ENCODE data around the gene AKT3. TPM values are rescaled to one million over a fixed set of nuclear protein-coding genes. Genes with fewer than 3 reads are reported as not detected.
A peak's percentile ranks its signal among the peaks of the same experiment; 100 is the strongest.

AKT3 gene
- total and polyA plus RNA-seq, 3 donors from 2014 or later, result 32.3 to 70.9 (median 61.8) TPM

- no peaks in the 10 kb centered on the region for H3K27me3 ChIP-seq
- H3K4me1 ChIP-seq, result peaks cover 14% of the 10 kb centered on the region
- WGBS, 2 donors, result 94 to 97% methylated on average over 2 of the region's 2 CpGs
- no peak for DNase-seq
- H3K4me3 ChIP-seq, result no peak overlapping the region
- intact Hi-C loops (cut with DNase I; ENCODE audit: low total_unique reads), result no loop called here
- H3K27ac ChIP-seq, result no peak overlapping the region
- TF ChIP-seq CTCF (IDR thresholded peaks at IDR 0.05) (no peak), POLR2A (IDR thresholded peaks at IDR 0.05) (no peak)
- no peaks in the 10 kb centered on the region for H3K36me3 ChIP-seq (ENCODE audit: low read depth, missing control alignments)
- H3K9me3 ChIP-seq, result no peaks in the 10 kb centered on the region
Measured at GRCh38 chr1:243845888-243846287, 4.2 kb downstream of the AKT3 start.

GRCh38 chr1:243844186-243844585 is 5.9 kb downstream of the AKT3 start:
- Histone ChIP-seq H3K27ac (no peak overlapping the region), H3K4me1 (peaks cover 14% of the 10 kb centered on the region), H3K4me3 (no peak overlapping the region), H3K9me3 (no peaks in the 10 kb centered on the region), H3K36me3 (ENCODE audit: low read depth, missing control alignments) (no peaks in the 10 kb centered on the region), H3K27me3 (no peaks in the 10 kb centered on the region)
- DNase-seq, result no peak
- TF ChIP-seq POLR2A (IDR thresholded peaks at IDR 0.05), result no peak
- TF ChIP-seq CTCF (IDR thresholded peaks at IDR 0.05), result no peak
- 95 to 97% methylated on average over 1 of the region's 1 CpG for WGBS, 2 donors
- intact Hi-C loops (cut with DNase I; ENCODE audit: low total_unique reads), result no loop called here

- WGBS, 2 donors, result 71 to 75% methylated on average over 4 of the region's 4 CpGs
- H3K27ac ChIP-seq, result peak overlapping the region in 1 of 2 donors; percentile 8
Measured at GRCh38 chr1:243842978-243843511, 7.0 kb downstream of the AKT3 start.

GRCh38 chr1:243842161-243842560 is 7.9 kb downstream of the AKT3 start:
- TF ChIP-seq CTCF (IDR thresholded peaks at IDR 0.05), result no peak
- no peak for TF ChIP-seq POLR2A (IDR thresholded peaks at IDR 0.05)
- Histone ChIP-seq H3K4me3 (no peak overlapping the region), H3K27me3 (no peaks in the 10 kb centered on the region), H3K27ac (peak overlapping the region in 1 of 2 donors; percentile 8), H3K36me3 (ENCODE audit: low read depth, missing control alignments) (no peaks in the 10 kb centered on the region), H3K4me1 (peaks cover 2% of the 10 kb centered on the region), H3K9me3 (no peaks in the 10 kb centered on the region)
- no peak for DNase-seq
- 87 to 88% methylated on average over 5 of the region's 5 CpGs for WGBS, 2 donors
- intact Hi-C loops (cut with DNase I; ENCODE audit: low total_unique reads), result no loop called here

More at GRCh38 chr1:243842978-243843511, 7.0 kb downstream of the AKT3 start:
- Histone ChIP-seq H3K9me3 (no peaks in the 10 kb centered on the region), H3K4me1 (peaks cover 6% of the 10 kb centered on the region), H3K36me3 (ENCODE audit: low read depth, missing control alignments) (no peaks in the 10 kb centered on the region), H3K27me3 (no peaks in the 10 kb centered on the region), H3K4me3 (no peak overlapping the region)
- intact Hi-C loops (cut with DNase I; ENCODE audit: low total_unique reads), result no loop called here
- DNase-seq, result no peak
- no peak for TF ChIP-seq CTCF (IDR thresholded peaks at IDR 0.05)
- no peak for TF ChIP-seq POLR2A (IDR thresholded peaks at IDR 0.05)

GRCh38 chr1:243841507-243841906 is 8.5 kb downstream of the AKT3 start:
- intact Hi-C loops (cut with DNase I; ENCODE audit: low total_unique reads), result no loop called here
- Histone ChIP-seq H3K4me1 (peaks cover 2% of the 10 kb centered on the region), H3K27ac (no peak overlapping the region), H3K27me3 (no peaks in the 10 kb centered on the region), H3K9me3 (no peaks in the 10 kb centered on the region), H3K36me3 (ENCODE audit: low read depth, missing control alignments) (no peaks in the 10 kb centered on the region), H3K4me3 (no peak overlapping the region)
- 92 to 98% methylated on average over 3 of the region's 3 CpGs for WGBS, 2 donors
- no peak for TF ChIP-seq POLR2A (IDR thresholded peaks at IDR 0.05)
- TF ChIP-seq CTCF (IDR thresholded peaks at IDR 0.05), result no peak
- no peak for DNase-seq
